IMR-90 (cell line): ENCODE results near the gene EPB41L4A. TPM values are rescaled to one million over a fixed set of nuclear protein-coding genes. Genes with fewer than 3 reads are reported as not detected.

Source experiments
- ATAC-seq: fragments of 200-7000 bp; cut with Tn5 transposase; 2 replicates; pipeline ENCODE4 v1.9.1; 2020; ENCODE audit warnings: low read depth, mild to moderate bottlenecking, moderate library complexity
- BruUV-seq: library from RNA; stranded (reverse); fragments of 400-500 nt; replicated peaks from 2 replicates; lab custom pipeline; 2021; lab: Mats Ljungman, UMichigan
- CTCF ChIA-PET: fragments of 300-600 bp; formaldehyde crosslinking; extraction: SDS; loops from one replicate; lab custom pipeline; 2021; ENCODE audit warnings: antibody characterized with exemption; lab: Yijun Ruan, JAX
- POLR2A ChIA-PET: fragments of 300-600 bp; sonication (Branson Sonifier 250); formaldehyde crosslinking; loops from one replicate; lab custom pipeline; 2022; ENCODE audit warnings: antibody characterized with exemption; ENCODE audit not compliant: unreplicated experiment; lab: Charles Lee
- DNase-seq: peaks from one replicate; pipeline ENCODE4 v3.0.0; 2013
- H2AFZ ChIP-seq: replicated peaks from 2 replicates; pipeline ENCODE3; 2013; ENCODE audit warnings: low read length, mild to moderate bottlenecking; ENCODE audit not compliant: poor library complexity
- H2AK5ac ChIP-seq: 2 replicates; pipeline ENCODE4 v1.6.1; 2013; ENCODE audit warnings: low read depth, low read length, inconsistent platforms
- H2AK9ac ChIP-seq: replicated peaks from 2 replicates; pipeline ENCODE3; 2013; ENCODE audit warnings: mild to moderate bottlenecking, low read depth, low read length, moderate library complexity; ENCODE audit not compliant: poor library complexity
- H2BK120ac ChIP-seq: 2 replicates; pipeline ENCODE4 v1.6.1; 2013; ENCODE audit warnings: low read depth, low read length, inconsistent platforms
- H2BK15ac ChIP-seq: 3 replicates; pipeline ENCODE4 v1.6.1; 2013; ENCODE audit warnings: low read depth, low read length, inconsistent platforms
- H2BK20ac ChIP-seq: 2 replicates; pipeline ENCODE4 v1.6.1; 2013; ENCODE audit warnings: low read depth, mild to moderate bottlenecking, inconsistent platforms, low read length, moderate library complexity
- H2BK5ac ChIP-seq: 2 replicates; pipeline ENCODE4 v1.6.1; 2013; ENCODE audit warnings: mild to moderate bottlenecking, low read depth, low read length, inconsistent platforms; ENCODE audit not compliant: poor library complexity, severe bottlenecking
- H3K14ac ChIP-seq: replicated peaks from 2 replicates; pipeline ENCODE4 v1.6.1; 2013; ENCODE audit warnings: low read depth, low read length, inconsistent platforms
- H3K18ac ChIP-seq: 2 replicates; pipeline ENCODE4 v1.6.1; 2013; ENCODE audit warnings: low read depth, low read length, control low read depth
- H3K23ac ChIP-seq: 2 replicates; pipeline ENCODE4 v1.6.1; 2013; ENCODE audit warnings: low read depth, low read length, inconsistent platforms
- H3K27ac ChIP-seq: 2 replicates; pipeline ENCODE4 v1.5.1; 2013; ENCODE audit warnings: mild to moderate bottlenecking, control low read depth, low read length; ENCODE audit not compliant: insufficient read depth
- H3K27me3 ChIP-seq: 2 replicates; pipeline ENCODE4 v1.6.1; 2013; ENCODE audit warnings: low read length; ENCODE audit not compliant: control insufficient read depth, insufficient read depth
- H3K36me3 ChIP-seq: 2 replicates; pipeline ENCODE4 v1.6.1; 2013; ENCODE audit warnings: low read length, mixed read lengths; ENCODE audit not compliant: control insufficient read depth, insufficient read depth
- H3K4ac ChIP-seq: 2 replicates; pipeline ENCODE4 v1.6.1; 2013; ENCODE audit warnings: low read depth, low read length, inconsistent platforms
- H3K4me1 ChIP-seq: 2 replicates; pipeline ENCODE4 v1.6.1; 2013; ENCODE audit warnings: low read length, mixed read lengths; ENCODE audit not compliant: control insufficient read depth, insufficient read depth
- H3K4me2 ChIP-seq: 2 replicates; pipeline ENCODE4 v1.6.1; 2013; ENCODE audit warnings: low read depth, mild to moderate bottlenecking, control low read depth, low read length, moderate library complexity
- H3K4me3 ChIP-seq: 2 replicates; pipeline ENCODE4 v1.5.1; 2013; ENCODE audit warnings: low read depth, mild to moderate bottlenecking, control low read depth, low read length, moderate library complexity; ENCODE audit not compliant: insufficient read depth
- H3K56ac ChIP-seq: 2 replicates; pipeline ENCODE4 v1.6.1; 2013; ENCODE audit warnings: low read length, inconsistent platforms; ENCODE audit not compliant: insufficient read depth; ENCODE audit errors: extremely low read depth
- H3K79me1 ChIP-seq, 2 experiments: 2 replicates each; pipeline ENCODE4 v1.6.1; 2013; ENCODE audit warnings: low read length in 2 of 2, inconsistent platforms in 1 of 2, low read depth in 1 of 2
- H3K9ac ChIP-seq: 2 replicates; pipeline ENCODE4 v1.6.1; 2013; ENCODE audit warnings: low read depth, low read length, control low read depth
- H3K9me1 ChIP-seq: 2 replicates; pipeline ENCODE4 v1.6.1; 2013; ENCODE audit warnings: low read length, inconsistent platforms; ENCODE audit not compliant: insufficient read depth
- H3K9me3 ChIP-seq: 2 replicates; pipeline ENCODE4 v1.6.1; 2013; ENCODE audit warnings: low read length; ENCODE audit not compliant: control insufficient read depth, insufficient read depth
- H4K20me1 ChIP-seq: 2 replicates; pipeline ENCODE4 v1.6.1; 2013; ENCODE audit warnings: low read length, inconsistent platforms; ENCODE audit not compliant: insufficient read depth
- H4K5ac ChIP-seq: 2 replicates; pipeline ENCODE4 v1.6.1; 2013; ENCODE audit warnings: mild to moderate bottlenecking, low read depth, low read length, control low read depth
- H4K8ac ChIP-seq, 2 experiments: 2 replicates each; pipeline ENCODE4 v1.6.1; 2013; ENCODE audit warnings: low read depth in 2 of 2, low read length in 2 of 2, control low read depth in 1 of 2, inconsistent platforms in 1 of 2
- H4K91ac ChIP-seq: 2 replicates; pipeline ENCODE4 v1.6.1; 2013; ENCODE audit warnings: low read depth, low read length, inconsistent platforms; ENCODE audit not compliant: insufficient read depth
- BHLHE40 ChIP-seq: fragments of 150-350 bp; IDR thresholded peaks from 2 replicates; pipeline ENCODE4 v1.6.1; 2016; ENCODE audit warnings: mild to moderate bottlenecking, low read depth, low read length
- CEBPB ChIP-seq: IDR thresholded peaks from 2 replicates; pipeline ENCODE4 v1.6.1; 2012; ENCODE audit warnings: low read depth, low read length, improper control_type of control experiment
- CHD1 ChIP-seq: IDR thresholded peaks from 2 replicates; pipeline ENCODE4 v1.6.1; 2012; ENCODE audit warnings: low read depth, low read length, improper control_type of control experiment
- CTCF ChIP-seq: conservative IDR thresholded peaks from 2 replicates; pipeline ENCODE4 v1.5.1; 2012; ENCODE audit warnings: mild to moderate bottlenecking, low read depth, low read length, improper control_type of control experiment
- ELK1 ChIP-seq: fragments of 150-350 bp; IDR thresholded peaks from 2 replicates; pipeline ENCODE4 v1.6.1; 2016; ENCODE audit warnings: low read depth, mild to moderate bottlenecking, low read length, moderate library complexity, borderline replicate concordance
- FOS ChIP-seq: fragments of 150-350 bp; IDR thresholded peaks from 2 replicates; pipeline ENCODE4 v1.6.1; 2016; ENCODE audit warnings: low read depth, low read length
- MAFK ChIP-seq: IDR thresholded peaks from 2 replicates; pipeline ENCODE4 v1.6.1; 2012; ENCODE audit warnings: low read depth, low read length, improper control_type of control experiment
- MAZ ChIP-seq: IDR thresholded peaks from 2 replicates; pipeline ENCODE4 v1.6.1; 2012; ENCODE audit warnings: low read depth, mild to moderate bottlenecking, low read length, improper control_type of control experiment, moderate library complexity, borderline replicate concordance
- MXI1 ChIP-seq: IDR thresholded peaks from 2 replicates; pipeline ENCODE4 v1.6.1; 2012; ENCODE audit warnings: low read depth, mild to moderate bottlenecking, low read length, moderate library complexity, borderline replicate concordance
- NFE2L2 ChIP-seq: fragments of 150-350 bp; IDR thresholded peaks from 2 replicates; pipeline ENCODE4 v1.6.1; 2016; ENCODE audit warnings: low read depth, mild to moderate bottlenecking, low read length
- POLR2A ChIP-seq: IDR thresholded peaks from 2 replicates; pipeline ENCODE4 v1.6.1; 2012; ENCODE audit warnings: mild to moderate bottlenecking, low read depth, low read length
- RAD21 ChIP-seq: IDR thresholded peaks from 2 replicates; pipeline ENCODE4 v1.6.1; 2012; ENCODE audit warnings: low read length, improper control_type of control experiment
- RCOR1 ChIP-seq: IDR thresholded peaks from 2 replicates; pipeline ENCODE4 v1.6.1; 2012; ENCODE audit warnings: mild to moderate bottlenecking, low read length, improper control_type of control experiment; ENCODE audit not compliant: insufficient replicate concordance
- RFX5 ChIP-seq: IDR thresholded peaks from 2 replicates; pipeline ENCODE4 v1.8.0; 2012; ENCODE audit warnings: low read depth, mild to moderate bottlenecking, low read length, moderate library complexity
- SMC3 ChIP-seq: fragments of 150-350 bp; IDR thresholded peaks from 2 replicates; pipeline ENCODE4 v1.6.1; 2016; ENCODE audit warnings: low read depth, mild to moderate bottlenecking, antibody characterized with exemption, low read length, moderate library complexity
- USF2 ChIP-seq: fragments of 150-350 bp; IDR thresholded peaks from 2 replicates; pipeline ENCODE4 v1.6.1; 2017; ENCODE audit warnings: mild to moderate bottlenecking, antibody characterized with exemption, low read length, low read depth
- WGBS, 2 experiments: methylation state at CpG; one replicate each; pipeline versions ENCODE4 v1.1.5 to v1.1.7; 2013; ENCODE audit warnings: missing lambda C conversion rate in 2 of 2; ENCODE audit not compliant: insufficient read length in 1 of 2; ENCODE audit errors: extremely low coverage in 2 of 2; 5-methylcytosine and 5-hydroxymethylcytosine counted together
- dilution Hi-C: fragments of 300-500 bp; cut with HindIII; formaldehyde crosslinking; loops from one replicate; pipeline ENCODE4 v1.14.3; 2018; ENCODE audit warnings: low sequenced_read_pairs; ENCODE audit not compliant: unreplicated experiment
- in situ Hi-C: fragments of 300-500 bp; cut with MboI; formaldehyde crosslinking; loops from 3 replicates; pipeline ENCODE4 v1.14.3; 2019; ENCODE audit warnings: low sequenced_read_pairs, inconsistent platforms, mixed read lengths
- intact Hi-C: fragments of 100-400 bp; cut with micrococcal nuclease; formaldehyde crosslinking; loops from 2 replicates; pipeline ENCODE4 v1.10.0; 2022
- polyA plus RNA-seq, 3 experiments: library from polyadenylated mRNA; depleted of rRNA; stranded (reverse); fragments of >200 nt; gene quantifications; 2 replicates each; pipeline ENCODE4 v1.2.3, GENCODE V29; 2012; ENCODE audit warnings: low replicate concordance in 1 of 3
- total RNA-seq: library from RNA; depleted of rRNA; stranded (reverse); fragments of >200 nt; gene quantifications from 2 replicates; pipeline ENCODE4 v1.2.3, GENCODE V29; 2012

The EPB41L4A gene
- total and polyA plus RNA-seq, 2 of the 4 experiments (the other 2 are of a cell fraction): under 0.01 to 0.02 TPM

- no peaks in the 10 kb centered on the region for H3K27me3 ChIP-seq
- in situ Hi-C loops: no loop called here
- H3K36me3 ChIP-seq: no peaks in the 10 kb centered on the region
- ChIA-PET POLR2A (no interaction called here), CTCF (no interaction called here)
- H3K4ac ChIP-seq: no peak overlapping the region
- dilution Hi-C loops: no loop called here
- BruUV-seq: no TSS peak
- TF ChIP-seq RFX5: no peak
- TF ChIP-seq MXI1: no peak
- TF ChIP-seq MAZ: no peak
- no peak for TF ChIP-seq MAFK
- no peak for TF ChIP-seq RAD21
- TF ChIP-seq CHD1: no peak
- TF ChIP-seq RCOR1: no peak
- no peak for TF ChIP-seq POLR2A
- TF ChIP-seq SMC3: no peak
- no peak for TF ChIP-seq BHLHE40
- no peak for TF ChIP-seq FOS
- no peak for TF ChIP-seq USF2
- no peak for TF ChIP-seq CEBPB
- no peak for TF ChIP-seq CTCF
- TF ChIP-seq ELK1: no peak
- no peak for TF ChIP-seq NFE2L2
- intact Hi-C loops: no loop called here
- H3K9me1 ChIP-seq: no peaks in the 10 kb centered on the region
- H2BK20ac ChIP-seq: no peak overlapping the region
- no peak overlapping the region for H3K4me2 ChIP-seq
- H4K91ac ChIP-seq: no peak overlapping the region
- H4K20me1 ChIP-seq: no peaks in the 10 kb centered on the region
- no peak overlapping the region for H3K4me3 ChIP-seq
- H4K5ac ChIP-seq: no peak overlapping the region
- no peak overlapping the region for H3K23ac ChIP-seq
- no peaks in the 10 kb centered on the region for H3K9me3 ChIP-seq
- no peak overlapping the region for H3K14ac ChIP-seq
- no peaks in the 10 kb centered on the region for H3K4me1 ChIP-seq
- no CpG with 5 or more reads among the region's 2 CpGs for WGBS, 2 experiments
- no peak for DNase-seq
- no peak overlapping the region for H2AK9ac ChIP-seq
- H3K27ac ChIP-seq: no peak overlapping the region
- H3K56ac ChIP-seq: no peak overlapping the region
- H2AFZ ChIP-seq: no peak overlapping the region
- no peak overlapping the region for H3K18ac ChIP-seq
- no peak for ATAC-seq
- no peak overlapping the region for H2AK5ac ChIP-seq
- no peaks in the 10 kb centered on the region; a peak in 1 of 4 replicates for H3K79me1 ChIP-seq
- H3K9ac ChIP-seq: no peak overlapping the region
- H4K8ac ChIP-seq: no peak overlapping the region
- no peak overlapping the region for H2BK5ac ChIP-seq
- H2BK15ac ChIP-seq: no peak overlapping the region
- H2BK120ac ChIP-seq: no peak overlapping the region
Observed at GRCh38 chr5:112237456-112237855, 181.6 kb downstream of the EPB41L4A start.
